ENCODE measurements around the gene KIF17.
"Not testable (repeated sequence)": the region's sequence is repeated elsewhere in the genome, so short reads cannot be mapped to it uniquely, and the experiment has no call there.

KIF17 gene

GRCh38 chr1:20726932-20727745 lies 9.3 kb upstream of the KIF17 start:
- DNase-seq = no peak

GRCh38 chr1:20726118-20726911 lies 8.5 kb upstream of the KIF17 start:
- no peak for DNase-seq

GRCh38 chr1:20725189-20726117 lies 7.6 kb upstream of the KIF17 start:
- peak; percentile 35 for DNase-seq

- no peak for DNase-seq
Observed at GRCh38 chr1:20724364-20725188, 6.8 kb upstream of the KIF17 start.

- DNase-seq = no peak
Observed at GRCh38 chr1:20723537-20724363, 5.9 kb upstream of the KIF17 start.

GRCh38 chr1:20723159-20723536 lies 5.3 kb upstream of the KIF17 start:
- no peak for DNase-seq

GRCh38 chr1:20721117-20722061 lies 3.6 kb upstream of the KIF17 start:
- DNase-seq = no peak

- DNase-seq = no peak
Observed at GRCh38 chr1:20720631-20721091, 2.9 kb upstream of the KIF17 start.

GRCh38 chr1:20719871-20720620 lies 2.2 kb upstream of the KIF17 start:
- no peak for DNase-seq

GRCh38 chr1:20719261-20719660 lies 1.5 kb upstream of the KIF17 start:
- no peak for DNase-seq

GRCh38 chr1:20718343-20718882 lies 606 bp upstream of the KIF17 start:
- DNase-seq = not testable (repeated sequence)

- peak; percentile 49 for DNase-seq
Observed at GRCh38 chr1:20716232-20716631, 1.6 kb downstream of the KIF17 start.

GRCh38 chr1:20715406-20715805 lies 2.4 kb downstream of the KIF17 start:
- DNase-seq = no peak

- DNase-seq = no peak
Observed at GRCh38 chr1:20713440-20713839, 4.4 kb downstream of the KIF17 start.

GRCh38 chr1:20712215-20712577 lies 5.6 kb downstream of the KIF17 start:
- no peak for DNase-seq

- DNase-seq = peak; percentile 32
Observed at GRCh38 chr1:20711285-20712214, 6.3 kb downstream of the KIF17 start.

- DNase-seq = no peak
Observed at GRCh38 chr1:20710469-20711284, 7.1 kb downstream of the KIF17 start.
